GM21447 (cell line): ENCODE measurements around the gene AKR1A1.

Experiments used
- ATAC-seq: cut with Tn5 transposase; IDR thresholded peaks from one replicate; pipeline ENCODE4 v1.9.1; 2021; ENCODE audit not compliant: unreplicated experiment

AKR1A1 gene

GRCh38 chr1:45615885-45616284 lies 65.3 kb downstream of the AKR1A1 start:
- no peak for ATAC-seq

- no peak for ATAC-seq
Observed at GRCh38 chr1:45617618-45618017, 67.0 kb downstream of the AKR1A1 start.

GRCh38 chr1:45619149-45619921 lies 68.7 kb downstream of the AKR1A1 start:
- ATAC-seq: no peak
